Central memory CD8-positive, alpha-beta T cell (primary cell): ENCODE results near the gene UBE2J2.
A peak's percentile ranks its signal among the peaks of the same experiment; 100 is the strongest.

Source experiments
- ATAC-seq: fragments of 150-1000 bp; cut with Tn5 transposase; replicated peaks from 2 replicates; pipeline ENCODE4 v1.10.0; 2022; ENCODE audit warnings: mild to moderate bottlenecking, moderate FRiP score, moderate number of reproducible peaks; ENCODE audit not compliant: poor library complexity, severe bottlenecking; ENCODE audit errors: extremely low read depth
- DNase-seq, 2 donors: peaks; one replicate each; pipeline ENCODE4 v3.0.0; 2021; ENCODE audit warnings: low spot score in 2 of 2
- H3K27ac Mint-ChIP-seq: one replicate; pipeline ENCODE4 v1.8.0; 2022; ENCODE audit warnings: low read depth, mild to moderate bottlenecking, moderate library complexity, mixed read lengths
- H3K27me3 Mint-ChIP-seq: one replicate; pipeline ENCODE4 v1.8.0; 2022; ENCODE audit warnings: mixed read lengths
- H3K36me3 Mint-ChIP-seq: one replicate; pipeline ENCODE4 v1.8.0; 2022; ENCODE audit warnings: mild to moderate bottlenecking, moderate library complexity, mixed read lengths; ENCODE audit not compliant: insufficient read depth
- H3K4me1 Mint-ChIP-seq: one replicate; pipeline ENCODE4 v1.8.0; 2022; ENCODE audit warnings: mixed read lengths
- H3K4me3 Mint-ChIP-seq: one replicate; pipeline ENCODE4 v1.8.0; 2022; ENCODE audit warnings: mild to moderate bottlenecking, moderate library complexity, mixed read lengths
- H3K9me3 Mint-ChIP-seq: one replicate; pipeline ENCODE4 v1.8.0; 2022; ENCODE audit warnings: mixed read lengths

UBE2J2 gene

DNA sequence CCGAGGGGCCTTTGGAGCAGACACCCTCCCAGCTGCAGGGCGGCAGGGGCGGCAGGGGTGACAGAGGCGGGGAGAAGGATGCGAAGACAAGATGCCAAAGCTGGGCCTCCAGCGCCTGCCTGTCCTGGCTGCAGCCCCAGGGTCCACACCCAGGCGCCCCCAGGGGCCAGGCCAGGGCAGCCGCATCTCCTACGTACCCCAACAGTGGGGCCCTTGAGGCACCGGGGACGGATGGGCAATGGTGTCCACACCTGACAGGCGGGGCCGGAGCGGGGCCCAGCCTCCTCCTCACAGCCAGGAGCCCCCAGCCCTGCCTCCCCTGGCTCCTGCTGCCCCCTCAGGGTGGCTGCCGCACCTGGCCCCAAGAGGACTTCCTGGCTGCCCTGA lies 34.4 kb downstream of the UBE2J2 start:
- H3K36me3 Mint-ChIP-seq = no peaks in the 10 kb centered on the region
- no peak overlapping the region for H3K27ac Mint-ChIP-seq
- ATAC-seq (no peak), DNase-seq (no peak)
- no peaks in the 10 kb centered on the region for H3K27me3 Mint-ChIP-seq
- H3K4me1 Mint-ChIP-seq = peaks cover 5% of the 10 kb centered on the region
- no peaks in the 10 kb centered on the region for H3K9me3 Mint-ChIP-seq
- H3K4me3 Mint-ChIP-seq = no peak overlapping the region

- Mint-ChIP-seq H3K9me3 (no peaks in the 10 kb centered on the region), H3K27me3 (no peaks in the 10 kb centered on the region), H3K4me3 (no peak overlapping the region), H3K27ac (no peak overlapping the region), H3K36me3 (no peaks in the 10 kb centered on the region), H3K4me1 (peaks cover 10% of the 10 kb centered on the region)
- DNase-seq (no peak), ATAC-seq (no peak)
Measured at GRCh38 chr1:1238702-1239178, 34.9 kb downstream of the UBE2J2 start.

DNA sequence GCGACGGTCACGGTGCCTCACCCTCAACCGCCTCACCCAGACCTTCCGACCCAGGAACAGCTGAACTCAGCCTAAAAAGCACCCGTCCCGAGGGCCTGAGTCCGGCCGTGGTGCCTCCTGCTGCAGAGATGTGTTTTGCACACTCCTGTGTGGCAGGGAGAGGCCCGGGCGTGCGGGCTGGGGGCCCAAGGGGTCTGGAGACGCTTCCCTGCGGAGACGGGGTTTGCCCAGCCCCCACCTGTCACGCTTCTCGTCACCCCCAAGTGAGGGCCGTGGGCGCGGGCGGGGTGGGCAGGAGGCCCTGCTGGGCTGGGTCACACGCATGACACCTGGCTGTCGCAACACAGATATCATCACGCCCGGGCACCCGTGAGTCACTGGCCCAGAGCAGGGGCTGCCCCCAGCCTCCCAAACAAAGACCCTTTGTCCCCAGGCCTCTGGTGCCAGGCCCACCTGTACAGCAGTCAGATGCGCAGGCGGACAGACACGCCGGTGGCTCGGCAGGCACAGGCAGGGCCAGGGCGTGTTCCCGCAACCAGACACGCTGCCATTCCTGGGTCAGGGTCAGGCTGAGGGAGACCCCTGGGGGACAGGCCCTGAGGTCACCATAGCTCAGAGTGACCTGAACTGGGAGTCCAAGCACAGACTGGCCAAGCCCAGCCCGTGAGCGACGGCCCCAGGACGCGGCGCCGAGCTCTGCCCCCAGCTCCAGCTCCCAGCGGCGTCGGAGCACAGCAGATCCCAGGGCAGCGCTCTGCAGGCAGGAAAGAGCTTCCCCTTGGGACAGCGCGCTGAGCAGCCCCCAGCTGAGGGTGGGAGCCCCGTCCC lies 35.6 kb downstream of the UBE2J2 start:
- Mint-ChIP-seq H3K27ac (peak overlapping the region; percentile 25), H3K4me1 (peaks cover 15% of the 10 kb centered on the region), H3K36me3 (no peaks in the 10 kb centered on the region), H3K27me3 (no peaks in the 10 kb centered on the region), H3K9me3 (no peaks in the 10 kb centered on the region), H3K4me3 (no peak overlapping the region)
- ATAC-seq = no peak
- DNase-seq = no peak

DNA sequence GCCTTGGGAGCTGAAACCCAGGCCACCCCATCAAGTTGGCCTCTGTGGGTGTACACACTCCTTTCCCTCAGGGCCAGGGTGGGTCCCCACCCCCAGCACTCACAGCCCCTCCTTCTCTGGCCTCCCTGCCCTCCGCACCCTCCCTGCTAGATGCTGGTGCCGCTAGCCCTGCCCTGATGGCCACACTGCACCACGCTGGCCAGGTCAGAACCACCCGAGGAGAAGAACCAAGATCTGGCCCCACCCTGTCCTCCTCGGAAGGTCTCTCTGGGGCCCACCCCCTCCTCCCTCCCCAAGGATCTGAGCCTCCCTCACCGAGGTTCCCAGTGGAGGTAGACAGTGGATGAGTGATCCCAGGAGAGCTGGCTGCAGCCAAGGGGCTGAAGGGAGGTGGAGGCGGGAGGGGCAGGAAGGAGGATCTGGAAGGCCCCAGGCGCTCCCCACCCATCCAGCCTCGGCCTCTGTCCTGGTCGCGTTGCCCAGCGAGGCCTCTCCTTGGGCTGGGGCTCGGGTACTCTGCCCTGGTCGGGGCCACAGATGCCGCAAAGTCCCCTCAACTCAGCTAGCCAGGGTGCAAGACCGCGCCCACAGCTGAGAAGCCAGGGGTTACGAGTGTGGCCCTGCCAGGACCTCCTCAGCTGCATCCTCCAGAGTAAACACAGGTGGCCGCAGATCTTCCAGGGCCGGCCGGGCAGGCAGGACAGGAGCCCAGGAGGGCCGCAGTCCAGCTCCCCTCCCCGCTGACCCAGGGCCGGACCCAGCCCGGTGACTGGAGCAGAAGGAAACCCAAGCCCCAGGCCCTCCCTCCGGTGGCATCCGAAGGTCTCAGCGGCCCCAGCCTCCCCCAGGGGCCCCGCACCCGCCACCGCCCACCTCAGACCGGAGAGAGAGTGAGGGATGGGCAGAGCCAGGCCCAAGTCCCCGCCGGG lies 36.4 kb downstream of the UBE2J2 start:
- ATAC-seq (no peak), DNase-seq (no peak)
- Mint-ChIP-seq H3K4me3 (no peak overlapping the region), H3K9me3 (no peaks in the 10 kb centered on the region), H3K36me3 (no peaks in the 10 kb centered on the region), H3K27me3 (no peaks in the 10 kb centered on the region), H3K27ac (no peak overlapping the region), H3K4me1 (peaks cover 15% of the 10 kb centered on the region)

GRCh38 chr1:1236176-1236763 lies 37.4 kb downstream of the UBE2J2 start:
- Mint-ChIP-seq H3K4me1 (peaks cover 15% of the 10 kb centered on the region), H3K27ac (no peak overlapping the region), H3K9me3 (no peaks in the 10 kb centered on the region), H3K27me3 (no peaks in the 10 kb centered on the region), H3K4me3 (no peak overlapping the region), H3K36me3 (peaks cover 2% of the 10 kb centered on the region)
- DNase-seq (no peak), ATAC-seq (no peak)

DNA sequence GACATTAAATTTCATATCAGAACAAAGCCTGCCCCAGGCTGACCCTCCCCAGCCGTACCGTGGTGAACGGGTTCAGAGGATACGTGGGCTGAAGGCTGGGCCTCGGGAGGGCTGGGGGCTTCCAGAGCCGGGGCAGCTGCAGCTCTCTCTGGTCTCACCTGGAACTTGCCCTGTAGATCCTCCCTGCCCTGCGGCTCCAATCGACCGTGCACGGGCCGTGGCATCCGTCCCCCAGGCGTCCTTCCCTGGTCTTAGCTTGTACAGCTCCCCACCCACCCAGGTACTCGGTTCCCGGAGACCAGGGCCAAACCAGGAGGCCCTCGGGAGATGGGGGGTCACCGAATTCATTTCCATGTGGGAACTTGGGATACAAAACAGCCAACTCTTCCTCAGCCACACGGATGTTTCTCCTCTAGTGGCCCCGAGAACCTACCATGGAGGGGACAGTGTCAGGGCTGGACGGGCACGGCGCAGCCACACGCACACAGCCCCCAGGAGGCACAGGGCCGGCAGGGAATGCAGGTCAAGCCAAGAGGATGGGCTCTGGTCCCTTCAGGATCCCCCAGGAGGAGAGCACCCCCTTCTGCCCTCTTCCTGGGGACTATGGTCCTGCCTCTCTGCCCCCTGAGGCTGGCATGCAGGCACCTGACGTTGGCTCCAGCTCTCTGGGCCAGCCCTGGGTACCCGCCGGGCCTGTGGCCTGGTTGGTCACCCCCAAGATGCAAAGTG lies 38.5 kb downstream of the UBE2J2 start:
- Mint-ChIP-seq H3K36me3 (peaks cover 2% of the 10 kb centered on the region), H3K27me3 (no peaks in the 10 kb centered on the region), H3K9me3 (no peaks in the 10 kb centered on the region), H3K4me3 (peak overlapping the region; percentile 72), H3K4me1 (peaks cover 22% of the 10 kb centered on the region), H3K27ac (no peak overlapping the region)
- ATAC-seq (no peak), DNase-seq (no peak)

DNA sequence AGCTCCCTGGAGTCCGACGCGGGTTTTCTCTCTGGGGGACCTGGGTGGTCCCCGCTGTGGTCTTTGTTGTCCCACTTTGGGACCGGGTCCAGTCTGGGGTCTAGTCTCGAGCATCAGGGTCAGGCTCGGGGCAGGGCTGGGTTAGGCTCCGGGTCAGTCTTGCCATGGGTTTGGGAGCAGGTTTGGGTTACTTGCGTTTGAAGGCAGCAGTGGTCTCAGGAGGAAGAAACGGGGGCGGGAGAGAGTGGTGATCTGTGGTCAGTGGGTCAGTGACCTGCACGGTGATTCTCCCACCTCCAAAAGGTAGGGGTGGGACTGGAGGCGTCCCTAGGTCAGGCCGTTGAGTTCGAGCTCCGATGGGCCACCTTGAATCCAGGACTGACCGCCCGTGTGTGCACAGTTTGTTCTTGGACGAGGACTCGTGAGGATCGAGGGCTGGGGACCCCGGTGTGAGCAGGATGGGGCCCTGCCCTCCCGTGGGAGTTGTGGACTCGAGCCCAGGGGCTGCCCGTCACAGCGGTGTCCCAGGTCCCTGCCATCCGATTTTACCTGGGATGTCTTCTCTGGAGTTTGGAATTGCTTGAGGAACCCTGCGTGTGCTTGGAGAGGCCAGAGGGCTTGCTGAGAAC lies 39.4 kb downstream of the UBE2J2 start:
- H3K36me3 Mint-ChIP-seq = peaks cover 8% of the 10 kb centered on the region
- H3K4me1 Mint-ChIP-seq = peaks cover 30% of the 10 kb centered on the region
- ATAC-seq (no peak), DNase-seq (no peak)
- peak overlapping the region; percentile 72 for H3K4me3 Mint-ChIP-seq
- H3K27ac Mint-ChIP-seq = peak overlapping the region; percentile 32
- H3K27me3 Mint-ChIP-seq = no peaks in the 10 kb centered on the region
- no peaks in the 10 kb centered on the region for H3K9me3 Mint-ChIP-seq

GRCh38 chr1:1233567-1233892 lies 40.1 kb downstream of the UBE2J2 start:
- no peak for ATAC-seq

DNA sequence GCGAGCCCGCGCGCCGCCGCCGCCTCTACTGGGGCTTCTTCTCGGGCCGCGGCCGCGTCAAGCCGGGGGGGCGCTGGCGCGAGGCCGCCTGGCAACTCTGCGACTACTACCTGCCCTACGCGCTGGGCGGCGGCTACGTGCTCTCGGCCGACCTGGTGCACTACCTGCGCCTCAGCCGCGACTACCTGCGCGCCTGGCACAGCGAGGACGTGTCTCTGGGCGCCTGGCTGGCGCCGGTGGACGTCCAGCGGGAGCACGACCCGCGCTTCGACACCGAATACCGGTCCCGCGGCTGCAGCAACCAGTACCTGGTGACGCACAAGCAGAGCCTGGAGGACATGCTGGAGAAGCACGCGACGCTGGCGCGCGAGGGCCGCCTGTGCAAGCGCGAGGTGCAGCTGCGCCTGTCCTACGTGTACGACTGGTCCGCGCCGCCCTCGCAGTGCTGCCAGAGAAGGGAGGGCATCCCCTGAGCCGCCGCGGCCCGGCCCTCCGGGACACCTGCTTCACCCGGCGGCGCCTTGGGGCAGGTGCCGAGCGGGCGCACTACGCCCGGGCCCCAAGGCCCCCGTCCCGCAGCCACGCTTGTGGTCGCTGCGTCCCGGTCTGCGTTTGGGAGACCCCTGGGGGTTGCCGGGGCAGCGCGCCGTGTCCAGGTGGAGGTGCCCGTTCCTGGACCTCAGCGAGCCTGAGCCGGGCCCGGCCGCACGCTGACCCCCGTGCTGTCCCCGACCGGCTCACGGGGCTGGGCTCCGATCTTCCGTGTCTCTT lies 40.7 kb downstream of the UBE2J2 start:
- Mint-ChIP-seq H3K27ac (peak overlapping the region; percentile 32), H3K4me3 (peak overlapping the region; percentile 72), H3K4me1 (peaks cover 31% of the 10 kb centered on the region), H3K36me3 (peaks cover 11% of the 10 kb centered on the region), H3K9me3 (no peaks in the 10 kb centered on the region), H3K27me3 (no peaks in the 10 kb centered on the region)
- ATAC-seq (no peak), DNase-seq (no peak)

More at GRCh38 chr1:1233567-1233892, 40.1 kb downstream of the UBE2J2 start:
- DNase-seq = no peak
- H3K27me3 Mint-ChIP-seq = no peaks in the 10 kb centered on the region
- no peaks in the 10 kb centered on the region for H3K9me3 Mint-ChIP-seq
- H3K4me1 Mint-ChIP-seq = peaks cover 31% of the 10 kb centered on the region
- H3K4me3 Mint-ChIP-seq = peak overlapping the region; percentile 72
- H3K36me3 Mint-ChIP-seq = peaks cover 8% of the 10 kb centered on the region
- H3K27ac Mint-ChIP-seq = peak overlapping the region; percentile 32

DNA sequence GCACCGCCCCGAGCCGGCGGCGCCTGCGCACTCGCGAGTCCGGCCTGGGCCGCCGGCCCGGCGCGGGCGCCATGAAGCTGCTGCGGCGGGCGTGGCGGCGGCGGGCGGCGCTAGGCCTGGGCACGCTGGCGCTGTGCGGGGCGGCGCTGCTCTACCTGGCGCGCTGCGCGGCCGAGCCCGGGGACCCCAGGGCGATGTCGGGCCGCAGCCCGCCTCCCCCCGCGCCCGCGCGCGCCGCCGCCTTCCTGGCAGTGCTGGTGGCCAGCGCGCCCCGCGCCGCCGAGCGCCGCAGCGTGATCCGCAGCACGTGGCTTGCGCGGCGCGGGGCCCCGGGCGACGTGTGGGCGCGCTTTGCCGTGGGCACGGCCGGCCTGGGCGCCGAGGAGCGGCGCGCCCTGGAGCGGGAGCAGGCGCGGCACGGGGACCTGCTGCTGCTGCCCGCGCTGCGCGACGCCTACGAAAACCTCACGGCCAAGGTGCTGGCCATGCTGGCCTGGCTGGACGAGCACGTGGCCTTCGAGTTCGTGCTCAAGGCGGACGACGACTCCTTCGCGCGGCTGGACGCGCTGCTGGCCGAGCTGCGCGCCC lies 41.4 kb downstream of the UBE2J2 start, which contains the start of gene B3GALT6:
TSS of gene B3GALT6 (plus strand) at position 30 of the 588 bp plus-strand sequence. CDS start at position 72, 42 bp downstream.
- no peak for DNase-seq
- Mint-ChIP-seq H3K4me3 (peak within 1 kb of the TSS; percentile 87), H3K27ac (peak within 1 kb of the TSS; percentile 76), H3K4me1 (peaks cover 31% of the 10 kb centered on the region), H3K27me3 (no peaks in the 10 kb centered on the region), H3K36me3 (peaks cover 11% of the 10 kb centered on the region), H3K9me3 (no peaks in the 10 kb centered on the region)
- no peak for ATAC-seq
